HL-60/S4 treated with retinoic acid at 250 ng/mL for 4 days and 3 days (cell line): ENCODE measurements around the gene ZNF792.
"Not testable (repeated sequence)": the region's sequence is repeated elsewhere in the genome, so short reads cannot be mapped to it uniquely, and the experiment has no call there.

Source experiments
- in situ Hi-C: fragments of 300-500 bp; cut with MboI; formaldehyde crosslinking; loops from 2 replicates; pipeline ENCODE4 v1.7.0; 2022; ENCODE audit warnings: low sequenced_read_pairs

The ZNF792 gene

GRCh38 chr19:34926685-34927375 lies 37.2 kb downstream of the ZNF792 start, which contains the start of gene ZNF30:
ZNF30 (plus strand) TSS chr19:34926903; CDS start chr19:34929948, 3,045 bp downstream.
- in situ Hi-C loops: no loop called here

- in situ Hi-C loops: no loop called here
Observed at GRCh38 chr19:34926361-34926684, 37.7 kb downstream of the ZNF792 start.

DNA sequence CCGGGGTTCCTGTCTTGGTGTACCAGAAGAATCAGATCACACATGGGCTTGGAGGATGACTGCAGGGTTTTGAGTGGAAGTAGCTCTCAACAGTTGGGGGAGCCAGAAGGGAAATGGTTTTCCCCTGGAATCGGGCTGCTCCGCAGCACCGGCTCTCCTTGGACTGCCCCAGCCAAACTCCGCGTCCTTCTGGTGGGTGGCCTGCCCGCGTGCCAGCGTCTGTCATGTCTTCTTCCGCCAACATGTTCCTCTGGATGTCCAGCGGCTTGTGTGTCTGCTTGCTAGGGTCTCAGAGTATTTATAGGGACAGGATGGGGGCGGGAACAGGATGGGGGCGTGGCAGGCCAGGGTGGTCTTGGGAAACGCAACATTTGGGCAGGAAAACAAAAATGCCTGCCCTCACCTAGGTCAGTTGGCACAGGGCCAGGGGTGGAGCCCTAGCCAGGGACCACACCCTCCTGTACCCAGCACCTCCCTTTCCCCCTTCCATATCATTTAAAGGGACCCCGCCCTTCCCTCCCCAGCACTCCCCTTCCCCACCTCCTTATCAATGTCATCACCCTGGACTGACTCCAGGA lies 38.7 kb downstream of the ZNF792 start:
- in situ Hi-C loops: no loop called here

- in situ Hi-C loops: not testable (repeated sequence)
Observed at GRCh38 chr19:34920090-34920786, 43.8 kb downstream of the ZNF792 start.

GRCh38 chr19:34918190-34918589 lies 45.8 kb downstream of the ZNF792 start:
- in situ Hi-C loops: no loop called here

- in situ Hi-C loops: not testable (repeated sequence)
Observed at GRCh38 chr19:34917144-34917543, 46.9 kb downstream of the ZNF792 start.

- in situ Hi-C loops: no loop called here
Observed at GRCh38 chr19:34910770-34911169, 53.3 kb downstream of the ZNF792 start.
